Mesendoderm (in vitro differentiated cells): Measurements from ENCODE around the gene NSL1.
A peak's percentile ranks its signal among the peaks of the same experiment; 100 is the strongest.

ENCODE experiments used
- DNase-seq: peaks from one replicate; pipeline ENCODE4 v3.0.0; 2013
- H2AK5ac ChIP-seq: 2 replicates; pipeline ENCODE4 v1.6.1; 2013; ENCODE audit warnings: low read length, inconsistent platforms
- H2BK120ac ChIP-seq: 2 replicates; pipeline ENCODE4 v1.6.1; 2013; ENCODE audit warnings: low read depth, mild to moderate bottlenecking, low read length, moderate library complexity, mixed read lengths
- H2BK15ac ChIP-seq: replicated peaks from 2 replicates; pipeline ENCODE4 v1.6.1; 2013; ENCODE audit warnings: low read depth, mild to moderate bottlenecking, moderate library complexity
- H2BK5ac ChIP-seq: 2 replicates; pipeline ENCODE4 v1.6.1; 2013; ENCODE audit warnings: low read length, inconsistent platforms
- H3K18ac ChIP-seq: 2 replicates; pipeline ENCODE4 v1.6.1; 2013; ENCODE audit warnings: mild to moderate bottlenecking, low read length, mixed read lengths
- H3K23ac ChIP-seq: one replicate; pipeline ENCODE4 v1.6.1; 2013; ENCODE audit warnings: low read length
- H3K27ac ChIP-seq: 2 replicates; pipeline ENCODE4 v1.5.1; 2013; ENCODE audit warnings: low read depth, mild to moderate bottlenecking, inconsistent platforms, low read length, moderate library complexity
- H3K27me3 ChIP-seq: 2 replicates; pipeline ENCODE4 v1.6.1; 2013; ENCODE audit warnings: low read length, control low read depth, mild to moderate bottlenecking, inconsistent platforms; ENCODE audit not compliant: insufficient read depth, poor library complexity
- H3K36me3 ChIP-seq: 2 replicates; pipeline ENCODE4 v1.6.1; 2013; ENCODE audit warnings: low read length, inconsistent platforms; ENCODE audit not compliant: control insufficient read depth, insufficient read depth
- H3K4ac ChIP-seq: one replicate; pipeline ENCODE4 v1.6.1; 2013; ENCODE audit warnings: low read depth, mild to moderate bottlenecking, low read length, moderate library complexity
- H3K4me1 ChIP-seq: 2 replicates; pipeline ENCODE4 v1.6.1; 2013; ENCODE audit warnings: low read depth, low read length, inconsistent platforms; ENCODE audit not compliant: control insufficient read depth
- H3K4me2 ChIP-seq: 2 replicates; pipeline ENCODE4 v1.6.1; 2013; ENCODE audit warnings: low read length
- H3K4me3 ChIP-seq: 2 replicates; pipeline ENCODE4 v1.5.1; 2013; ENCODE audit warnings: mild to moderate bottlenecking, low read length
- H3K56ac ChIP-seq: one replicate; pipeline ENCODE4 v1.6.1; 2013; ENCODE audit warnings: low read length
- H3K79me1 ChIP-seq: 2 replicates; pipeline ENCODE4 v1.6.1; 2013; ENCODE audit warnings: low read length, inconsistent platforms
- H3K79me2 ChIP-seq: 2 replicates; pipeline ENCODE4 v1.6.1; 2013; ENCODE audit warnings: mild to moderate bottlenecking, low read length; ENCODE audit not compliant: control insufficient read depth, insufficient read depth
- H3K9ac ChIP-seq: 2 replicates; pipeline ENCODE4 v1.6.1; 2013; ENCODE audit warnings: low read length, inconsistent platforms
- H4K5ac ChIP-seq: one replicate; pipeline ENCODE4 v1.6.1; 2013; ENCODE audit warnings: low read length
- H4K8ac ChIP-seq: one replicate; pipeline ENCODE4 v1.6.1; 2013; ENCODE audit warnings: low read depth, mild to moderate bottlenecking, control low read depth, low read length, moderate library complexity
- WGBS: extraction: QIAGEN DNeasy Blood & Tissue Kit; methylation state at CpG from one replicate; pipeline ENCODE4 v1.1.7; 2013; ENCODE audit warnings: low lambda C conversion rate, missing lambda C conversion rate; ENCODE audit not compliant: insufficient coverage; ENCODE audit errors: extremely low coverage; 5-methylcytosine and 5-hydroxymethylcytosine counted together

NSL1 gene

DNA sequence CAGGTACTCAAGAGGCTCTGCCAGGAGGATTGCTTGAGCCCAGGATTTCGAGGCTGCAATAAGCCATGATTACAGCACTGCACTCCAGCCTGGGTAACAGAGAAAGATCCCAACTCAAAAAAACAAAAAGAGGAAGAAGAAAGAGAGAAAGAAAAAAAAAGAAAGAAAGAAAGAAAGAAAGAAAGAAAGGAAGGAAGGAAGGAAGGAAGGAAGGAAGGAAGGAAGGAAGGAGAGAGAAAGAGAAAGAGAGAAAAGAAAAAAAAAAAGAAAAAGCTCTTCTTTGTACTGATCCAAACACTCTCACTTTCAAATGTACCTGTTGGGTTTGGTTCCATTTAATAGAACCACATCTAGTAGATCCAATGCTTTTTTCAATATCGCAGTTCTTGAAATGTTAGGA is 103.8 kb downstream of the NSL1 start:
- no peak overlapping the region for H3K4me2 ChIP-seq
- no peak overlapping the region for H4K8ac ChIP-seq
- H3K36me3 ChIP-seq, result no peaks in the 10 kb centered on the region
- no peak overlapping the region for H2AK5ac ChIP-seq
- H3K9ac ChIP-seq, result no peak overlapping the region
- no peak overlapping the region for H3K18ac ChIP-seq
- no peak overlapping the region for H4K5ac ChIP-seq
- no peak overlapping the region for H3K23ac ChIP-seq
- no peak overlapping the region for H3K56ac ChIP-seq
- H2BK5ac ChIP-seq, result no peak overlapping the region
- H2BK120ac ChIP-seq, result no peak overlapping the region
- no peak overlapping the region for H3K4me3 ChIP-seq
- H3K4me1 ChIP-seq, result peaks cover 4% of the 10 kb centered on the region
- no peak for DNase-seq
- H3K79me2 ChIP-seq, result no peaks in the 10 kb centered on the region
- H3K27ac ChIP-seq, result no peak overlapping the region
- H2BK15ac ChIP-seq, result no peak overlapping the region
- no peaks in the 10 kb centered on the region for H3K79me1 ChIP-seq
- H3K27me3 ChIP-seq, result no peaks in the 10 kb centered on the region
- H3K4ac ChIP-seq, result no peak overlapping the region
- WGBS, result no CpG with 5 or more reads among the region's 2 CpGs

DNA sequence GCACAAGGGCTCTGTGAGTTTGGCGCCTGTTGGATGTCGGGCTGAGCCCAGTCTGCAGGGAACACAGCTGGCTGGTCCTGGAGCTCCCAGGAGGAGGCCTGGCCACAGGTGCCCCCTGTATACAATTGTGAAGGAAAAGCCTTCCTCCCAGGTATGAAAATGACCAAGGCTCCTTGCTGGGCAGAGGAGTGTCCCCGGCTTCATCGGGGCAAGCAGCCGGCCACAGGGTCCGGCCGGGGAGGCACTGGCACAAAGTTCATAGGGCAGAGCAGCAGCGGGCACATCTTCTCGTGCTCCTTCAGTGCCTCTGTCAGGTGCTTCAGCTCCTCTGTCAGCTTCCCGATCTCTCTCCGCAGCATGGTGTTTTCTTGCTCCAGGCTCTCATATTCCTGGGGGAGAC is 105.0 kb downstream of the NSL1 start:
- Histone ChIP-seq H3K79me2 (no peaks in the 10 kb centered on the region), H2AK5ac (no peak overlapping the region), H2BK120ac (no peak overlapping the region), H4K8ac (no peak overlapping the region), H3K27ac (no peak overlapping the region), H3K4ac (no peak overlapping the region), H4K5ac (no peak overlapping the region), H3K79me1 (no peaks in the 10 kb centered on the region), H3K23ac (no peak overlapping the region), H3K4me2 (no peak overlapping the region), H3K56ac (no peak overlapping the region), H3K4me1 (peaks cover 5% of the 10 kb centered on the region), H3K9ac (no peak overlapping the region), H3K36me3 (no peaks in the 10 kb centered on the region), H3K4me3 (no peak overlapping the region), H3K27me3 (no peaks in the 10 kb centered on the region), H2BK15ac (no peak overlapping the region), H2BK5ac (no peak overlapping the region), H3K18ac (no peak overlapping the region)
- WGBS, result no CpG with 5 or more reads among the region's 11 CpGs
- no peak for DNase-seq

- Histone ChIP-seq H3K4me1 (peaks cover 8% of the 10 kb centered on the region), H3K27me3 (no peaks in the 10 kb centered on the region), H3K79me2 (no peaks in the 10 kb centered on the region), H3K56ac (no peak overlapping the region), H3K4me2 (no peak overlapping the region), H2AK5ac (no peak overlapping the region), H4K8ac (no peak overlapping the region), H3K4me3 (no peak overlapping the region), H2BK120ac (no peak overlapping the region), H2BK5ac (no peak overlapping the region), H2BK15ac (no peak overlapping the region), H3K23ac (no peak overlapping the region), H3K18ac (no peak overlapping the region), H4K5ac (no peak overlapping the region), H3K36me3 (no peaks in the 10 kb centered on the region), H3K9ac (no peak overlapping the region), H3K4ac (no peak overlapping the region), H3K27ac (no peak overlapping the region), H3K79me1 (no peaks in the 10 kb centered on the region)
- no CpG with 5 or more reads among the region's 3 CpGs for WGBS
- DNase-seq, result no peak
These were observed 105.5 kb downstream of the NSL1 start for GRCh38 chr1:212686069-212686468.

DNA sequence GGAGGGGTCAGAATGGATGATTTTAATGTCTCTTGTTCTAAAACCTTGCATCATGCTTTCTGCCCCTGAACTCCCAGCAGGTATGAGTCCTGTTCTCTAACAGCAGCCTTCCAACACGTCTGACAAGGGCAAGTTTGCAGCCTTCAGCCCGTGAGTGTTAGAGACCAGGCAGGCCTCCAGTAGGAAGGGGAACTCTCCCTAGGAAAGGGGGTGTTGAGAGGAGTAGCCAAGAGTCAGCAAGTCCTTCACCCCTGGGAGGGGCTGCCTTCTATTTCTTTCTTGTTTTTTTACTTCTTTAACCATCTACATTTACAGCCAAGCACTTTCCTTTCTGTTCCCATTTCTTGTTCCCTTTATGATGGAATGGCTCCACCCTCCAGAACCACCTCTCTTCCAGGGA is 106.1 kb downstream of the NSL1 start:
- peaks cover 11% of the 10 kb centered on the region for H3K4me1 ChIP-seq
- H3K4me3 ChIP-seq, result no peak overlapping the region
- H3K56ac ChIP-seq, result no peak overlapping the region
- no peak overlapping the region for H4K5ac ChIP-seq
- no peak overlapping the region for H2BK5ac ChIP-seq
- H3K9ac ChIP-seq, result no peak overlapping the region
- no peak overlapping the region for H2BK15ac ChIP-seq
- no peak for DNase-seq
- no peak overlapping the region for H2BK120ac ChIP-seq
- no peaks in the 10 kb centered on the region for H3K79me2 ChIP-seq
- no peak overlapping the region for H3K27ac ChIP-seq
- H2AK5ac ChIP-seq, result no peak overlapping the region
- no peak overlapping the region for H4K8ac ChIP-seq
- no peak overlapping the region for H3K4ac ChIP-seq
- no CpG with 5 or more reads among the region's 2 CpGs for WGBS
- H3K23ac ChIP-seq, result no peak overlapping the region
- no peak overlapping the region for H3K18ac ChIP-seq
- H3K79me1 ChIP-seq, result no peaks in the 10 kb centered on the region
- no peak overlapping the region for H3K4me2 ChIP-seq
- H3K36me3 ChIP-seq, result no peaks in the 10 kb centered on the region
- no peaks in the 10 kb centered on the region for H3K27me3 ChIP-seq

DNA sequence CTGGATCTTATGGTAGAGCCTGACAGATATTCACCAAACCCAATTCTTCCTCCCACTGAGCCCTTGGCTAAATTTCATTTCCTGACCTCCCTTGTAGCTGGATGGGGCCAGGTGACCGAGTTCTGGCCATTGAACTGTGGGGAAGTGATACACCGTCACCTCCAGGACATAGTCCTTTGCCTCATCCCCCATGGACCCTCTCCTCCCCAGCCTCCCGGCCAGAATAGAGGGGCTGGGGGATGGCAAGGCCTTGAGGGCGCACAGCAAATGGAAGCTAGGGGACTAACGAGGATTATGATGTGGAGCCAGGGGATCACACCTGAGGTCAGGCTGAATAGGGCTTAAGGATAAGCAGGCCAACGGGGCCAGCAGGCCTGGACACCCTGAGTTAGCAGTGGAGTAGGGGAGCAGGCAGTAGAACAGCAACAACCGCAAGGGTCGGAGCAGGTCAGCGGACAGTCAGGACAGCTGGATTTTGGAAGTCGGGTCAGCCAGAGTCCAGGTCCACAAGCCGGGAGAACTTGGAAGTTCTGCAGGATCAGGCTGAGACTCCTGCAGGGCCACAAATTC is 107.0 kb downstream of the NSL1 start:
- DNase-seq, result no peak
- peak overlapping the region; percentile 7 for H3K23ac ChIP-seq
- H3K4me2 ChIP-seq, result no peak overlapping the region
- H4K8ac ChIP-seq, result no peak overlapping the region
- no peaks in the 10 kb centered on the region for H3K79me2 ChIP-seq
- H3K27ac ChIP-seq, result no peak overlapping the region
- H3K27me3 ChIP-seq, result no peaks in the 10 kb centered on the region
- H3K4me1 ChIP-seq, result peaks cover 11% of the 10 kb centered on the region
- no peak overlapping the region for H2BK120ac ChIP-seq
- no peak overlapping the region for H3K56ac ChIP-seq
- no peaks in the 10 kb centered on the region for H3K79me1 ChIP-seq
- H2BK5ac ChIP-seq, result no peak overlapping the region
- WGBS, result no CpG with 5 or more reads among the region's 11 CpGs
- H4K5ac ChIP-seq, result no peak overlapping the region
- H2BK15ac ChIP-seq, result no peak overlapping the region
- no peaks in the 10 kb centered on the region for H3K36me3 ChIP-seq
- no peak overlapping the region for H2AK5ac ChIP-seq
- H3K4ac ChIP-seq, result no peak overlapping the region
- H3K9ac ChIP-seq, result no peak overlapping the region
- H3K4me3 ChIP-seq, result no peak overlapping the region
- no peak overlapping the region for H3K18ac ChIP-seq

GRCh38 chr1:212684076-212684475 is 107.5 kb downstream of the NSL1 start:
- Histone ChIP-seq H3K23ac (no peak overlapping the region), H2BK5ac (no peak overlapping the region), H3K36me3 (no peaks in the 10 kb centered on the region), H3K18ac (no peak overlapping the region), H2BK120ac (no peak overlapping the region), H3K4ac (no peak overlapping the region), H3K4me2 (no peak overlapping the region), H2AK5ac (peak overlapping the region; percentile 76), H3K79me1 (no peaks in the 10 kb centered on the region), H2BK15ac (no peak overlapping the region), H4K5ac (no peak overlapping the region), H4K8ac (no peak overlapping the region), H3K27ac (no peak overlapping the region), H3K27me3 (no peaks in the 10 kb centered on the region), H3K4me3 (no peak overlapping the region), H3K4me1 (peaks cover 11% of the 10 kb centered on the region), H3K56ac (no peak overlapping the region), H3K9ac (no peak overlapping the region), H3K79me2 (no peaks in the 10 kb centered on the region)
- no CpG with 5 or more reads among the region's 6 CpGs for WGBS
- DNase-seq, result no peak
